ENCODE measurements around the gene CRABP2. TPM values are rescaled to one million over a fixed set of nuclear protein-coding genes. Genes with fewer than 3 reads are reported as not detected.

The CRABP2 gene
- total RNA-seq, 1 donor from 2014 or later: 606 TPM

GRCh38 chr1:156652992-156653355 lies 52.4 kb downstream of the CRABP2 start:
- no peak for TF ChIP-seq CTCF (conservative IDR thresholded peaks at IDR 0.05)
- Mint-ChIP-seq H3K36me3 (ENCODE audit: low read depth) (no peaks in the 10 kb centered on the region), H3K27me3 (ENCODE audit: low read depth) (peaks cover 90% of the 10 kb centered on the region), H3K9me3 (no peaks in the 10 kb centered on the region), H3K4me1 (peaks cover 13% of the 10 kb centered on the region), H3K4me3 (no peak overlapping the region), H3K27ac (ENCODE audit: unreplicated experiment) (no peak overlapping the region)
- DNase-seq (ENCODE audit: low read depth, low spot score): no peak

GRCh38 chr1:156652131-156652991 lies 53.0 kb downstream of the CRABP2 start:
- Mint-ChIP-seq H3K36me3 (ENCODE audit: low read depth) (no peaks in the 10 kb centered on the region), H3K4me3 (no peak overlapping the region), H3K9me3 (no peaks in the 10 kb centered on the region), H3K27me3 (ENCODE audit: low read depth) (peaks cover 86% of the 10 kb centered on the region), H3K4me1 (peaks cover 9% of the 10 kb centered on the region), H3K27ac (ENCODE audit: unreplicated experiment) (no peak overlapping the region)
- TF ChIP-seq CTCF (conservative IDR thresholded peaks at IDR 0.05): no peak
- DNase-seq (ENCODE audit: low read depth, low spot score): peak; percentile 66

Other genes with a start within 250 kb of the CRABP2 start
- gene MEF2D, start 204.8 kb downstream of the CRABP2 start, total RNA-seq: 12.2 and 17.3 TPM in 2 replicates
- gene IQGAP3, start 133.0 kb downstream of the CRABP2 start, total RNA-seq: 43.1 and 43.5 TPM in 2 replicates
- gene TTC24, start 125.9 kb downstream of the CRABP2 start, total RNA-seq: not detected in 2 replicates
- 76.5 and 80.6 TPM in 2 replicates for gene NAXE, start 113.8 kb downstream of the CRABP2 start, total RNA-seq
- gene GPATCH4, start 104.1 kb downstream of the CRABP2 start, total RNA-seq: 40.6 and 41.2 TPM in 2 replicates
- 0.70 and 0.91 TPM in 2 replicates for gene HAPLN2, start 86.2 kb downstream of the CRABP2 start, total RNA-seq
- gene BCAN, start 63.5 kb downstream of the CRABP2 start, total RNA-seq: 2.4 and 3.1 TPM in 2 replicates
- gene NES, start 28.2 kb downstream of the CRABP2 start, total RNA-seq: 248 and 265 TPM in 2 replicates
- gene METTL25B, start 22.9 kb upstream of the CRABP2 start, total RNA-seq: 30.4 and 33.0 TPM in 2 replicates
- gene ISG20L2, start 23.2 kb upstream of the CRABP2 start, total RNA-seq: 47.0 and 52.7 TPM in 2 replicates
- gene MRPL24, start 35.5 kb upstream of the CRABP2 start, total RNA-seq: 37.3 and 49.3 TPM in 2 replicates
- 294 and 304 TPM in 2 replicates for gene HDGF, start 46.1 kb upstream of the CRABP2 start, total RNA-seq
- 99.8 and 102 TPM in 2 replicates for gene PRCC, start 62.0 kb upstream of the CRABP2 start, total RNA-seq
- 1.0 and 1.1 TPM in 2 replicates for gene SH2D2A, start 111.3 kb upstream of the CRABP2 start, total RNA-seq
- 0.07 TPM in 1 of 2 replicates, not detected in the other for gene INSRR, start 153.5 kb upstream of the CRABP2 start, total RNA-seq
- 0.21 and 0.27 TPM in 2 replicates for gene NTRK1, start 155.3 kb upstream of the CRABP2 start, total RNA-seq
- 6.8 and 6.9 TPM in 2 replicates for gene PEAR1, start 188.1 kb upstream of the CRABP2 start, total RNA-seq
- not detected in 2 replicates for gene LRRC71, start 215.0 kb upstream of the CRABP2 start, total RNA-seq